Omental fat pad (tissue), 4 donors: Measurements from ENCODE around the gene CADM1. TPM values are rescaled to one million over a fixed set of nuclear protein-coding genes. Genes with fewer than 3 reads are reported as not detected.
A peak's percentile ranks its signal among the peaks of the same experiment; 100 is the strongest.

Experiments used
- ATAC-seq: fragments of 150-250 bp; one replicate; pipeline ENCODE4 v1.9.1; 2016; ENCODE audit warnings: mild to moderate bottlenecking, moderate library complexity; ENCODE audit not compliant: low FRiP score
- DNase-seq: peaks from one replicate; pipeline ENCODE4 v3.0.0-alpha.2; 2019; ENCODE audit warnings: low spot score
- CTCF ChIP-seq, 3 donors: fragments of 450-650 bp; IDR thresholded peaks; one replicate each; pipeline ENCODE4 v1.5.1; 2016 to 2017; ENCODE audit warnings: antibody characterized with exemption in 3 of 3, mild to moderate bottlenecking in 3 of 3, moderate library complexity in 2 of 3
- total RNA-seq, 4 donors: library from RNA; depleted of rRNA; stranded (reverse); fragments of >200 nt; gene quantifications; one replicate each; pipeline ENCODE4 v1.1.0, GENCODE V29; 2016

Gene CADM1
- total RNA-seq, 4 donors from 2014 or later: 5.8 to 27.9 (median 14.9) TPM

GRCh38 chr11:115409116-115409670, 95.0 kb downstream of the CADM1 start:
- TF ChIP-seq CTCF (IDR thresholded peaks at IDR 0.05): no peak
- DNase-seq (no peak), ATAC-seq (no peak)

- ATAC-seq (peak; percentile 76), DNase-seq (no peak)
- no peak for TF ChIP-seq CTCF (IDR thresholded peaks at IDR 0.05)
These were observed 95.9 kb downstream of the CADM1 start for GRCh38 chr11:115408036-115408921.

- ATAC-seq (no peak), DNase-seq (no peak)
- no peak for TF ChIP-seq CTCF (IDR thresholded peaks at IDR 0.05)
These were observed 96.7 kb downstream of the CADM1 start for GRCh38 chr11:115407496-115407895.

GRCh38 chr11:115406404-115406803, 97.8 kb downstream of the CADM1 start:
- TF ChIP-seq CTCF (IDR thresholded peaks at IDR 0.05): no peak
- ATAC-seq (no peak), DNase-seq (no peak)

- DNase-seq (no peak), ATAC-seq (no peak)
- no peak for TF ChIP-seq CTCF (IDR thresholded peaks at IDR 0.05)
These were observed 105.7 kb downstream of the CADM1 start for GRCh38 chr11:115398333-115399080.

GRCh38 chr11:115396533-115396932, 107.7 kb downstream of the CADM1 start:
- DNase-seq (no peak), ATAC-seq (no peak)
- no peak for TF ChIP-seq CTCF (IDR thresholded peaks at IDR 0.05)
